ENCODE measurements around the gene DOCK9. TPM values are rescaled to one million over a fixed set of nuclear protein-coding genes. Genes with fewer than 3 reads are reported as not detected.

Gene DOCK9
- total and polyA plus RNA-seq, 2 experiments from 2014 or later = 8.5 to 57.7 TPM

DNA sequence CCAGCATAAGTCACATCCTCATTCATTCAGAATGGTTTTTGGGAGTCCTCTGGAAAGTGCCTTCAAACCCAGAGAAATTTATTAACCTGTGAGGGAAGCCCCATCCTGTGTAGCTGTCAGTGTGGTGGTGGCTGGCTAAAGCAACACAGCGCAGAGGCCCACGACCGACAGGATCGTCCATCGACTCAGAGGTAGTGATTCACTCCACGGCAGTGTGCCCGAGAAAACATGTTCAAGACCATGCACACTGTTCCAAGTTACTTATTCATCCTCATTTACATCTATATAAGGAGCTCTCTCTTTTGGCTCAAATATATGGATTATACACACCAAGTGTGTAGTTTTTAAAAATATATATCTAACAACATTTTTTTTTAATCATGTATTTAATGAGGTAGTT is 129.1 kb downstream of the DOCK9 start:
- H3K79me2 ChIP-seq (replicated peaks; ENCODE audit: insufficient read depth) = no peaks in the 10 kb centered on the region

More for the DNA sequence above, 129.1 kb downstream of the DOCK9 start:
- Histone ChIP-seq H3K27me3 (ENCODE audit: insufficient read depth) (no peaks in the 10 kb centered on the region), H3K9me2 (ENCODE audit: insufficient read depth) (no peaks in the 10 kb centered on the region), H3K36me3 (ENCODE audit: insufficient read depth) (no peaks in the 10 kb centered on the region; the same call in 1 of the 2 replicates), H3K4me3 (no peak overlapping the region), H3F3A (replicated peaks; ENCODE audit: low read depth) (no peaks in the 10 kb centered on the region), H3K4me2 (no peak overlapping the region), H2AFZ (no peak overlapping the region), H3K4me1 (ENCODE audit: insufficient read depth) (no peaks in the 10 kb centered on the region), H3K27ac (ENCODE audit: low read depth) (no peak overlapping the region), H4K20me1 (replicated peaks; ENCODE audit: insufficient read depth) (no peaks in the 10 kb centered on the region)
- no peak for DNase-seq (ENCODE audit: low spot score)
- Mint-ChIP-seq H3K4me3 (no peak overlapping the region), H3K36me3 (ENCODE audit: low read depth) (no peaks in the 10 kb centered on the region), H3K27me3 (ENCODE audit: insufficient read depth, low read depth, poor library complexity) (no peaks in the 10 kb centered on the region), H3K4me1 (peaks cover 9% of the 10 kb centered on the region; the same call in 2 of the 3 replicates), H3K27ac (no peak overlapping the region), H3K9me3 (no peaks in the 10 kb centered on the region)
- no peak for TF ChIP-seq ZNF462 (CRISPR knock-in tag; IDR thresholded peaks at IDR 0.05)
- TF ChIP-seq, protein P1, sequence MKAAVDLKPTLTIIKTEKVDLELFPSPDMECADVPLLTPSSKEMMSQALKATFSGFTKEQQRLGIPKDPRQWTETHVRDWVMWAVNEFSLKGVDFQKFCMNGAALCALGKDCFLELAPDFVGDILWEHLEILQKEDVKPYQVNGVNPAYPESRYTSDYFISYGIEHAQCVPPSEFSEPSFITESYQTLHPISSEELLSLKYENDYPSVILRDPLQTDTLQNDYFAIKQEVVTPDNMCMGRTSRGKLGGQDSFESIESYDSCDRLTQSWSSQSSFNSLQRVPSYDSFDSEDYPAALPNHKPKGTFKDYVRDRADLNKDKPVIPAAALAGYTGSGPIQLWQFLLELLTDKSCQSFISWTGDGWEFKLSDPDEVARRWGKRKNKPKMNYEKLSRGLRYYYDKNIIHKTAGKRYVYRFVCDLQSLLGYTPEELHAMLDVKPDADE (IDR thresholded peaks at IDR 0.05) = no peak
- TF ChIP-seq POLR2AphosphoS5 (IDR thresholded peaks at IDR 0.05; ENCODE audit: low read depth) = no peak
- TF ChIP-seq, protein P2, sequence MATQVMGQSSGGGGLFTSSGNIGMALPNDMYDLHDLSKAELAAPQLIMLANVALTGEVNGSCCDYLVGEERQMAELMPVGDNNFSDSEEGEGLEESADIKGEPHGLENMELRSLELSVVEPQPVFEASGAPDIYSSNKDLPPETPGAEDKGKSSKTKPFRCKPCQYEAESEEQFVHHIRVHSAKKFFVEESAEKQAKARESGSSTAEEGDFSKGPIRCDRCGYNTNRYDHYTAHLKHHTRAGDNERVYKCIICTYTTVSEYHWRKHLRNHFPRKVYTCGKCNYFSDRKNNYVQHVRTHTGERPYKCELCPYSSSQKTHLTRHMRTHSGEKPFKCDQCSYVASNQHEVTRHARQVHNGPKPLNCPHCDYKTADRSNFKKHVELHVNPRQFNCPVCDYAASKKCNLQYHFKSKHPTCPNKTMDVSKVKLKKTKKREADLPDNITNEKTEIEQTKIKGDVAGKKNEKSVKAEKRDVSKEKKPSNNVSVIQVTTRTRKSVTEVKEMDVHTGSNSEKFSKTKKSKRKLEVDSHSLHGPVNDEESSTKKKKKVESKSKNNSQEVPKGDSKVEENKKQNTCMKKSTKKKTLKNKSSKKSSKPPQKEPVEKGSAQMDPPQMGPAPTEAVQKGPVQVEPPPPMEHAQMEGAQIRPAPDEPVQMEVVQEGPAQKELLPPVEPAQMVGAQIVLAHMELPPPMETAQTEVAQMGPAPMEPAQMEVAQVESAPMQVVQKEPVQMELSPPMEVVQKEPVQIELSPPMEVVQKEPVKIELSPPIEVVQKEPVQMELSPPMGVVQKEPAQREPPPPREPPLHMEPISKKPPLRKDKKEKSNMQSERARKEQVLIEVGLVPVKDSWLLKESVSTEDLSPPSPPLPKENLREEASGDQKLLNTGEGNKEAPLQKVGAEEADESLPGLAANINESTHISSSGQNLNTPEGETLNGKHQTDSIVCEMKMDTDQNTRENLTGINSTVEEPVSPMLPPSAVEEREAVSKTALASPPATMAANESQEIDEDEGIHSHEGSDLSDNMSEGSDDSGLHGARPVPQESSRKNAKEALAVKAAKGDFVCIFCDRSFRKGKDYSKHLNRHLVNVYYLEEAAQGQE (IDR thresholded peaks at IDR 0.05; ENCODE audit: unreplicated experiment) = no peak
- no peak for TF ChIP-seq EZH2 (IDR thresholded peaks at IDR 0.05; ENCODE audit: low read depth, unreplicated experiment)
- ATAC-seq = no peak
